CD4-positive, alpha-beta T cell treated with Interferon gamma for 1 hour (primary cell): ENCODE results near the gene C13orf46.
"Not testable (repeated sequence)": the region's sequence is repeated elsewhere in the genome, so short reads cannot be mapped to it uniquely, and the experiment has no call there.

Experiments used
- DNase-seq: peaks from one replicate; pipeline ENCODE4 v3.0.0-alpha.2; 2020

The C13orf46 gene

DNA sequence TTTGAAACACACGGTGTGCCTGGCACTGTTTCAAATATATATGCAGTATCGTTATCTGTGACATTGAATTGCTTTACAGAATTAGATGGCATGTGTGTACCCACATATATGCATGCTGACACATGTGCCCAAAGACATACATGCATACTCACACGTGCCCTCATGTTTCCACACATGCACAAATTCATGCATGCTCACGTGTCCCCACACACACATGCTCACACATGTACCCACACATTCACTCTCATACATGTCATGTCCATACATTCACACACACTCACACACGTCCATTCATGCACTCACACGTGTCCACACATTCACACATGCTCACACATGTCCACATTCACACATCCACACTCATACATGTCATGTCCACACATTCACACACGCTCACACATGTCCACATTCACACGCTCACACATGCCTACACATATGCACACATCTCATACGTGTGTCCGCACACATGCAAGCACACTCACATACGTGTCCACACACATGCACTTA lies 17.9 kb upstream of the C13orf46 start:
- no peak for DNase-seq

- DNase-seq: no peak
These were observed 17.4 kb upstream of the C13orf46 start for GRCh38 chr13:113991191-113991669.

DNA sequence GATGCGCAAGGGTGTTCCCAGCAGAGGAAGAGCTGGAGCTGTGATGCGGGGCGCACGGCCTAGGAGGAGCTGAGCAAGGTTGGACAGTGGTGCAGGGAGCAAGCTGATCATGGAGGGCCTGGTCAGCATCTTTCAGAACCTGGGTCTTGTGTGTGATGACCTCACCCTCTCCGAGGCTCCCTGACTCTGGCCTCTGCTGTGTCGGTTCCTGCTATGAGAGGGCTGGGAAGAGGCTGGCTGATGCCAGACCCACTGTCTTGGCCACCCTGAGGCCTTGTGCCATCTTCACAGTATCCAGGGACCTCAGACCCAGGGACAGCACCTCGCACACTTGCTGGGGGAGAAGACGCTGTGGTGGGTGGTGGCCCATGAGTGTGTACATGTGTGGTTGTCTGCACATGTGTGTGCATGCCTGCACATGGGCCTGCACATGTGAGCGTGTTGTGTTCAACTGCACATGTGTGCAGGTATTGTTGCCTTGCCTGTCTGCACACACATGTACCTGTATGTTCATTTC lies 16.5 kb upstream of the C13orf46 start:
- no peak for DNase-seq

GRCh38 chr13:113989585-113990300 lies 15.9 kb upstream of the C13orf46 start:
- DNase-seq: no peak

GRCh38 chr13:113988859-113989258 lies 15.0 kb upstream of the C13orf46 start:
- not testable (repeated sequence) for DNase-seq

- DNase-seq: no peak
These were observed 8.4 kb upstream of the C13orf46 start for GRCh38 chr13:113982296-113982661.

DNA sequence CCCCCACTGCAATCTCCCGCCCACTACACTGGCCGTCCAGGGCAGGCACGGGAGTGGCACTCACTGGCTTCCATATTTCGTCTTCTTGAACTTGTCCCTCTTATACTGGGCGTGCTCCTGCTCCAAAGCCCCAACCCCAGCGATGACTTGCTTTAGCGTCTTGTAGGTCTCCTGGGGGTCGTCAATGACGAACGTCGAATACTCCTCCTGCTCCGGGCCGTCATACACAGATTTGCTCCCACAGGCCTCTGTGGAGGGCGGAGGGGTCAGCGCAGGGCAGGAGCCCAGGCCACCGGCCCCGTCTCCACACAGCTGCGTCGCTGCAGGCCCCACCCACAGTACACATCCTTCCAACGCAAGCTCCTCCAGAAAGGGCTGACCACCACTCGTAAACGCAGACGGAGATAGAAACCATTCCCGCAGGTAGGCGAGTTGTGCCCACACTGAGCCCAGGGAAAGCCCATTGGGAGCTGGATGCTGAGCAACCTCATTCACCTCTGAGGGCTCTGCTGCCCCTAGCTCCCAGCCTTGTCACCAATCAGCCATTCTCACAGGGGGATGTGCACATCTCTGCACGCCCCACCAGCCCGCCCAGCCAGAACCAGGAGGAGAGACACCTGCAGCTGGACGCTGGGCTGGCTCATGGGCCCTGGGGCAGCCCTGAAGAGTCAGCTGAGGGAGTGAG lies 7.9 kb upstream of the C13orf46 start:
- DNase-seq: no peak

DNA sequence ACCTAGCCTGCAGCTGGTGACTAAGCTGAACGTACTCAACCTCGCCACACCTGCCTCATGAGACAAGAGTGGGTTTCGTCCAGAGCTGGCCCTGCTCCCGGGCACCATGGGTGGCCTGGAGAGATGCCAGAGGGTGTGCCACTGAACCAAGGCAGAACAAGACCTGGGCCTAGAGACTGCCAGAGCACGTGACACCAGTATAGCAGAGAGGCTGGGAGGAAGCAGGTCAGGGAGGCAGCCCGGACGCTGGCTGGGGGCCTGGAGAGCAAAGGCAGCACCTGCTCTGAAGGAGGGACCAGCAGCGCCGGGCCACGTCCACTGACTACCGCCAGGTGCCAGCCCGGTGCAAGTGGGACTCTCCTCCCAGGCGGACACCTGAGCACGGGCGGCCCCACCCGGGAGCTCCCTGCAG lies 7.3 kb upstream of the C13orf46 start:
- no peak for DNase-seq

GRCh38 chr13:113980489-113981064 lies 6.7 kb upstream of the C13orf46 start:
- DNase-seq: no peak

DNA sequence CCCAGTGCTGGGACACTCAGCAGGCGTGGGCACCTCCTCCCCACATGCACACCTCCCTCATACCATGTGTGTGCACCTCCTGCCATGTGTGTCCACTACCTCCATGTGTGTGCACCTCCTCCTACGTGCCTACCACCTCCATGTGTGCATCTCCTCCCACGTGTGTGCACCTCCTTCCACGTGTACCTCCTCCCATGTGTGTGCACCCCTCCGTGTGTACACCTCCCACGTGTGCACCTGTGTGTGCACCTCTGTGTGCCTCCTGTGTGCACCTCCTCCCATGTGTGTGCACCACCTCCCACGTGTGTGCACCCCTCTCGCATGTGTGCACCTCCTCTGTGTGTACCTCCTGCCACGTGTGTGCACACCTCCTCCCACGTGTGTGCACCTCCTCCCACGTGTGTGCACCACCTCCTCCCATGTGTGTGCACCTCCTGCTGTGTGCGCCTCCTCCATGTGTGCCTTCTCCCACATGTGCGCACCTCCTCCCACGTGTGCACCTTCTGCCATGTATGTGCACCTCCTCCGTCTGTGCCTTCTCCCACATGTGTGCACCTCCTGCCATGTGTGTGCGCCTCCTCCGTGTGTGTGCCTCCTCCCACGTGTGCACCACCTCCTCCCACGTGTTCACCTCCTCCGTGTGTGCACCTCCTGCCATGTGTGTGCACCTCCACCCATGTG lies 6.1 kb upstream of the C13orf46 start:
- DNase-seq: no peak

- no peak for DNase-seq
These were observed 5.0 kb upstream of the C13orf46 start for GRCh38 chr13:113978741-113979481.

DNA sequence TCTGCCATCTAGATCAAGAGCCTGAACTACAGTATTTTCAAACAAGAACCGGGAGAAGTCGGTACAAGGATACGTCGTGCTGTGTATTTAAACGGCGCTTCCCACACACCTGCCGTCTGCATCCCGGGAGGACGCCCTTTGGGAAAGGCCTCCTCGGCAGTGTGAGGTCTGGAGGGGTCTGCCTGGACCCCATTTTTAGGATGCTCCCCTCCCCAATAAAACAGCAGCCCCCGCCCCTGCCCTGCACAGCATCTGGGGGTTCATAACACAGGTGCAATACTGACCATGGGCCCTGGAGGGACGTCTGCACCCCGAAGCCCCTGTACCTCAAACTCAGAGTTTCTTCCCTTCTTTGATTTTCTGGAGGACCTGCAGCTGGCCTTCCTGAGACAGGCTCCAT lies 4.1 kb upstream of the C13orf46 start:
- no peak for DNase-seq

- no peak for DNase-seq
These were observed 3.1 kb upstream of the C13orf46 start for GRCh38 chr13:113976711-113977684.

- DNase-seq: no peak
These were observed 1.5 kb upstream of the C13orf46 start for GRCh38 chr13:113975416-113975815.

GRCh38 chr13:113974304-113975281 lies 717 bp upstream of the C13orf46 start:
- DNase-seq: no peak

DNA sequence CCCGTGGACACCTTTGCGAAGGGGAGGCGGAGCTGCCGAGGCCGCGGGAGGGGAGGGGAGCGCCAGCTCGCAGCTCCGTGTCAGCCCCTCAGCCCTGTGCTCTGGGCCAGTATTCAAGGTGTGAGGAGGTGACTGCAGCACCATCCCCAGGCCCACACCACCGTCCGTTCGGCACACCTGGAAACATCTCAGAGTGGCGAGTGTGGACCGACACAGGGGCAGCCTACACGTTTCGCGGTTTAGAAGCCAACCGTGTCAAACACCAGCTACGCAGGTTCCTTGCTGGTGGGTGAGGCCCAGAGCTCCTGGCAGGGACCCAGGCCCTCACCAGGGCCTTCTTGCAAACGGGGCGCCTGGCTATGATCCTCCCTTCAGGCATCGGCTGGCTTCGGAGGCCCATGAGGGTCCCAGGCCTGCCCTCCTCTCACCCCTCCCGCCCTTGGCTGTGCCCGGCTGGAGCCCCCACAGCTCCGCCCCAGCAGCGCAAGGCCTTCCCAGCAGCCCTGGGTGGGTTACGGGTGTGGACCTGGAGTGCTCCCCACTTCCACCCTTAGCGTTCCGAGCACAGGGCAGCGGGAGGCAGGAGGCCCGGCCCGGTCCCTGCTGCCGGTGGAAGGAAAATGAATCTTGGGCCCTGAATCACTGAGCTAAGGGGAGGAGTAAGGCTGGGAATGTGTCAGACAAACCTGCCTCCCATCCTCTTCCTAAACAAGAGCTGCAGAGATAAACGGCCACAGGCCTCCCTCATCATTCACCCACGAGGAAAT lies 1.2 kb downstream of the C13orf46 start:
- DNase-seq: no peak

- DNase-seq: no peak
These were observed 2.2 kb downstream of the C13orf46 start for GRCh38 chr13:113971471-113972231.

GRCh38 chr13:113970810-113971470 lies 2.9 kb downstream of the C13orf46 start:
- DNase-seq: no peak
